Parathyroid adenoma (tissue), 2 donors: ENCODE data around the gene IRF2BPL.

Experiments
- H2AFZ ChIP-seq: fragments of 300-600 bp; sonication (generic); one replicate; pipeline ENCODE4 v1.7.0; 2017; ENCODE audit warnings: antibody characterized with exemption, mild to moderate bottlenecking
- H3K27ac ChIP-seq: fragments of 300-600 bp; sonication (generic); one replicate; pipeline ENCODE4 v1.7.0; 2017
- H3K27me3 ChIP-seq: fragments of 300-600 bp; sonication (generic); one replicate; pipeline ENCODE4 v1.7.0; 2017; ENCODE audit warnings: low read length; ENCODE audit not compliant: control insufficient read depth, insufficient read depth
- H3K36me3 ChIP-seq: fragments of 300-600 bp; sonication (generic); one replicate; pipeline ENCODE4 v1.7.0; 2017; ENCODE audit warnings: low read length; ENCODE audit not compliant: control insufficient read depth, insufficient read depth
- H3K4me1 ChIP-seq: fragments of 300-600 bp; sonication (generic); one replicate; pipeline ENCODE4 v1.7.0; 2017; ENCODE audit warnings: control low read depth
- H3K4me2 ChIP-seq: fragments of 300-600 bp; sonication (generic); one replicate; pipeline ENCODE4 v1.7.0; 2017; ENCODE audit warnings: low read length
- H3K4me3 ChIP-seq: fragments of 300-600 bp; sonication (generic); one replicate; pipeline ENCODE4 v1.7.0; 2017; ENCODE audit warnings: low read depth, low read length
- H3K79me2 ChIP-seq: fragments of 300-600 bp; sonication (generic); one replicate; pipeline ENCODE4 v1.7.0; 2017; ENCODE audit warnings: control low read depth
- H3K9ac ChIP-seq: fragments of 300-600 bp; sonication (generic); one replicate; pipeline ENCODE4 v1.7.0; 2017; ENCODE audit warnings: mild to moderate bottlenecking
- H3K9me3 ChIP-seq: fragments of 300-600 bp; sonication (generic); one replicate; pipeline ENCODE4 v1.7.0; 2017; ENCODE audit warnings: low read length; ENCODE audit not compliant: control insufficient read depth
- TF ChIP-seq, protein P1 (sequence below): fragments of 300-600 bp; sonication (generic); IDR thresholded peaks from one replicate; pipeline ENCODE4 v1.7.0; 2017; ENCODE audit warnings: antibody characterized with exemption, mild to moderate bottlenecking
- donor health status: primary hyperparathyroidism.

IRF2BPL gene

DNA sequence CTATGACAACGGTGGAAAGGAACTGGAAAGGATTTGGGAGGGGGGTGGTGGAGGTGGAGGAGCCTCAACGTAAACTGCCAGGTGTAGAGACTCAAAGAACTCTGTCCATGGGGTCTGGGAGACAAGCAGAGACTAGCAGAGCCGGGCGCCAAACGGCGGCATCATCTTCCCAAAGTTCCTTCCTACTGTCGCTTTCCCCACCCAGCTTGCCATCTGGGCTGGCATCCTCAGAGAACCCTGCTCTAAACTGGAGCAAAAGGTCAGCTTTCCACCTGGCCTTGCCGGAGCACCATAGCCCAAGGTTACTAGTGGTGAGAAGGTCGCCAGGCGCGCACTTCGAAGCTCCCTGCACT is 4.0 kb upstream of the IRF2BPL start:
- peak overlapping the region; percentile 70 for H3K4me3 ChIP-seq
- peaks cover 27% of the 10 kb centered on the region for H3K4me1 ChIP-seq
- H3K36me3 ChIP-seq: no peaks in the 10 kb centered on the region
- H3K79me2 ChIP-seq: peaks cover 10% of the 10 kb centered on the region
- peak overlapping the region; percentile 15 for H3K9ac ChIP-seq
- peak overlapping the region; percentile 95 for H3K27ac ChIP-seq
- peak overlapping the region; percentile 67 for H3K4me2 ChIP-seq
- H3K27me3 ChIP-seq: no peaks in the 10 kb centered on the region
- TF ChIP-seq, protein P1, sequence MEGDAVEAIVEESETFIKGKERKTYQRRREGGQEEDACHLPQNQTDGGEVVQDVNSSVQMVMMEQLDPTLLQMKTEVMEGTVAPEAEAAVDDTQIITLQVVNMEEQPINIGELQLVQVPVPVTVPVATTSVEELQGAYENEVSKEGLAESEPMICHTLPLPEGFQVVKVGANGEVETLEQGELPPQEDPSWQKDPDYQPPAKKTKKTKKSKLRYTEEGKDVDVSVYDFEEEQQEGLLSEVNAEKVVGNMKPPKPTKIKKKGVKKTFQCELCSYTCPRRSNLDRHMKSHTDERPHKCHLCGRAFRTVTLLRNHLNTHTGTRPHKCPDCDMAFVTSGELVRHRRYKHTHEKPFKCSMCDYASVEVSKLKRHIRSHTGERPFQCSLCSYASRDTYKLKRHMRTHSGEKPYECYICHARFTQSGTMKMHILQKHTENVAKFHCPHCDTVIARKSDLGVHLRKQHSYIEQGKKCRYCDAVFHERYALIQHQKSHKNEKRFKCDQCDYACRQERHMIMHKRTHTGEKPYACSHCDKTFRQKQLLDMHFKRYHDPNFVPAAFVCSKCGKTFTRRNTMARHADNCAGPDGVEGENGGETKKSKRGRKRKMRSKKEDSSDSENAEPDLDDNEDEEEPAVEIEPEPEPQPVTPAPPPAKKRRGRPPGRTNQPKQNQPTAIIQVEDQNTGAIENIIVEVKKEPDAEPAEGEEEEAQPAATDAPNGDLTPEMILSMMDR: no peak
- peak overlapping the region; percentile 53 for H2AFZ ChIP-seq
- H3K9me3 ChIP-seq: no peaks in the 10 kb centered on the region

DNA sequence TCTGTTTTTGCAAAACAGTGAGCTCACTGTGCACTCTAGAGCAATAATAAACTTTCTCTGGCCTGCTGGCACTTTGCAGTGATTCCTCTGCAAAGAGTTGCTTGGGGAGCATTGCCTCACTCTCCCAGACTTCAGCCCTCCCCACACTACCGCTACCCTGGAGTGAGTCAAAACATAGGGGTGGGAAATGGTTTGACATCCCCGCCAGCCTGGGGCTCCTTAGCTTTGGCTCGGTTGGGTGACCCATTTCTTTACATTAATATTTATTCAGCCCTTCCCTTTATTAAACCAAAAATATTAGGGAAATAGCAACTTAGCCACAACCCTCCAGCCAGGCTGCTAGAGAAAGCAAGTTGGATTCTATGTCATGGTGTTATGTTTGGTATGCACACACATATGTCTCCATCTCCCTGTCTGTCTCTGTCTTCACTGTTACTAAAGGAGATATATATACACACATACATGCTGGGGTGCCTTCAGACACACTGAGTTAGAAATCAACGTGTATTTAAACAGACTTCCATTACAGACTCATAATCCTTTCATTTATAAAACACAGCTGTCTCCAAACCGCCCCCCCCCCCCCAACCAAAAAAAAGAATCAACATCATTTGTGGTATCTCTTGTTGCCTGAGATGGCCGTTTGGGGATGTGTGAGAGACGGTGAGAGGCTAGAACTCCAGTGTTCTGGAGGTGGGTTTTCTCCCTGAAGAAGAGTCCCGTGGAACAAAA is 3.4 kb upstream of the IRF2BPL start:
- H3K9ac ChIP-seq: no peak overlapping the region
- H3K4me3 ChIP-seq: no peak overlapping the region
- H3K9me3 ChIP-seq: no peaks in the 10 kb centered on the region

DNA sequence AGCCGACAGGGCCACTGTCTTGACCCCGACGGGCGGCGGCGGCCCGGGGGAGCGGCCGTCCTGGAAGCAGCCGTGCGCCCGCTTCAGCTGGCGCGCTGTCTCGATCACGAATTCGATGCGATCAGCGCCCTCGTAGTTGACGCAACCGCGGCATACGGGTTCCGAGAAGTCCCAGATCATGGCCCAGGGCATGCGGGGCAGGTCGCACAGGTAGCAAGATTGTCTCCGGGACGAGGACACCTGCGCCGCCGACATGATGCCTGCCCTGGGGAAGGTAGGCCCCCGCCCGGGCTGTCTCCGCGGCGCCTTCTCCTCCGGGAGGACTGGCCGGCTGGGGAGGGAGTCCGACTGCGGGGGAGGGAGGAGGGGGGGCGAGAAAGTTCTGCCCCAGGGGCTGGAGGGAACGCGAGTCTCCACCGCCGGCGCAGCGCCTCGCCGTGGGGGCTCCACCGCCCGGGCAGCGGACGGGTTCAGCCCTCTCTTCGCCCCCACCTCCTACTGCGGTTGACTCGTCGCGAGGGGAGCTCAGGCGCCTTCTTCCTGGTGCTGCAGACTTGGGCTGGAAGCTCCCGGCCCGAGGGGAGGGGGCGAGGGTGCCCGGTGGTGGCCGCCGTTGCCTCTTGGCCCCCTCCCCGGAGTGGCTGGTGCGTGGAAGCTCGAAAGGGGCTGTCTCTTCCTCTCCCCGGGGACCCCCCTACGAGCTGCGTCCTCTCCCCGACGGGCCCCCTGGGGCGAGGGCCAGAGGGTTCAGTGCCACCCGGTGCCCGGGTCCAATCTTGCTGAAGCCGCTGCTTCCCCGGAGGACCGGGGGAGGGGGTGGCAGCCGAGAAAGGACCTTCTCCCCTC is 747 bp downstream of the IRF2BPL start:
- Histone ChIP-seq H3K79me2 (peaks cover 31% of the 10 kb centered on the region), H3K27me3 (no peaks in the 10 kb centered on the region), H2AFZ (peak overlapping the region; percentile 13), H3K36me3 (no peaks in the 10 kb centered on the region), H3K4me2 (peak overlapping the region; percentile 77), H3K9ac (peak overlapping the region; percentile 100), H3K4me1 (peaks cover 26% of the 10 kb centered on the region), H3K27ac (peak overlapping the region; percentile 100), H3K4me3 (peak overlapping the region; percentile 96), H3K9me3 (no peaks in the 10 kb centered on the region)
- TF ChIP-seq, protein P1: peak; percentile 44

More for the DNA sequence above, 3.4 kb upstream of the IRF2BPL start:
- TF ChIP-seq, protein P1: no peak
- H3K27ac ChIP-seq: peak overlapping the region; percentile 95
- no peaks in the 10 kb centered on the region for H3K36me3 ChIP-seq
- no peak overlapping the region for H2AFZ ChIP-seq
- peaks cover 27% of the 10 kb centered on the region for H3K4me1 ChIP-seq
- H3K4me2 ChIP-seq: no peak overlapping the region
- H3K79me2 ChIP-seq: peaks cover 11% of the 10 kb centered on the region
- H3K27me3 ChIP-seq: no peaks in the 10 kb centered on the region

DNA sequence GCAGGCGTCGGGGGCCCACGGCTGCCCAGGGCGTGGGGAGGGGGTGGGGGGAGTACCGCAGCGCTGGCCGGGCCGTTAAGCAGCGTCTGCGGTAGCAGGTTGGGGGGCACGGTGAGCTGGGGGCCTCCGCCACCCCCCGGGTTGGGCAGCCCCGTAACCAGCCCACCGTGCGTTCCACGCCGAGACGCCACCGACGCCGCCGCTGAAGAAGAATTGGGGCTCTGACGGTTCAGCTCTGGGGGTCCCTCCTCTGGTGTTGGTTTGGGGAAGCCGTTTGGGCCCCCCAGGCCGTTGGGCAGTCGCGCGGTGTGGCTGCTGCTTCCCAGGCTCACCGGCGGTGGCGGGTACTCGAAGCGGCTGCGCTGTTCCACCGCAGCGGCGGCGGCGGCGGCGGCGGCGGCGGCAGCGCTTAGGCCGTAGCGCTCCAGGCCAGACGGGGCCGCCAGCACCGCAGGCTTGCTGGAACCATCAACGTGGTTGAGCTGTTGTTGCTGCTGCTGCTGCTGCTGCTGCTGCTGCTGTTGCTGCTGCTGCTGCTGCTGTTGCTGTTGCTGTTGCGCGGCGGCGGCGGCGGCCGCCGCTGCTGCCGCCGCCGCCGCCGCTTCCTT is 1.5 kb downstream of the IRF2BPL start:
- Histone ChIP-seq H3K79me2 (peaks cover 31% of the 10 kb centered on the region), H3K9me3 (no peaks in the 10 kb centered on the region), H3K4me2 (peak overlapping the region; percentile 98), H3K36me3 (no peaks in the 10 kb centered on the region), H3K27ac (peak overlapping the region; percentile 100), H3K27me3 (no peaks in the 10 kb centered on the region), H3K4me1 (peaks cover 27% of the 10 kb centered on the region), H2AFZ (peak overlapping the region; percentile 11), H3K4me3 (peak overlapping the region; percentile 96), H3K9ac (peak overlapping the region; percentile 100)
- TF ChIP-seq, protein P1: peak; percentile 6
